Measurements from ENCODE around the gene EPC1. TPM values are rescaled to one million over a fixed set of nuclear protein-coding genes. Genes with fewer than 3 reads are reported as not detected.

The EPC1 gene
- polyA plus RNA-seq, 1 of the 3 experiments (the other 2 are of a cell fraction): 21.8 TPM

GRCh38 chr10:32328499-32328898 is 18.5 kb downstream of the EPC1 start:
- Histone ChIP-seq H3K36me3 (replicated peaks in 1 of 2; ENCODE audit: control insufficient read depth in 1 of 2, insufficient read depth in 2 of 2, low read length in 1 of 2) (peaks cover 0 to 6% of the 10 kb centered on the region in 2 experiments), H3K9me2 (no peaks in the 10 kb centered on the region), H3K4me3 (ENCODE audit: low read depth in 2 of 2, low read length in 1 of 2) (no peak overlapping the region), H3K79me2 (ENCODE audit: insufficient read depth) (peaks cover 100% of the 10 kb centered on the region), H3K27me3 (ENCODE audit: insufficient read depth) (no peaks in the 10 kb centered on the region), H4K20me1 (ENCODE audit: insufficient read depth) (peaks cover 93% of the 10 kb centered on the region), H3K4me1 (ENCODE audit: control insufficient read depth in 1 of 2, insufficient read depth in 2 of 2, low read depth in 1 of 2, low read length in 1 of 2) (peaks cover 5 to 19% of the 10 kb centered on the region in 2 experiments; a peak in 3 of 4 replicates), H3K9me3 (no peaks in the 10 kb centered on the region), H2AFZ (ENCODE audit: low read depth) (no peak overlapping the region), H3K27ac (ENCODE audit: low read depth in 2 of 2, low read length in 1 of 2) (no peak overlapping the region), H3F3A (replicated peaks; ENCODE audit: insufficient read depth) (no peaks in the 10 kb centered on the region), H3K9ac (no peak overlapping the region), H3K4me2 (no peak overlapping the region)
- no peak for TF ChIP-seq POLR2AphosphoS5 (IDR thresholded peaks at IDR 0.05; ENCODE audit: low read depth, low read length)
- TF ChIP-seq RFX5 (IDR thresholded peaks at IDR 0.05; ENCODE audit: low read length): no peak
- no peak for TF ChIP-seq RCOR1 (IDR thresholded peaks at IDR 0.05; ENCODE audit: low read length)
- TF ChIP-seq GATA2 (CRISPR knock-in tag; IDR thresholded peaks at IDR 0.05): no peak
- TF ChIP-seq REST (IDR thresholded peaks at IDR 0.05; ENCODE audit: low read depth, low read length): no peak
- no peak for TF ChIP-seq SIN3A (IDR thresholded peaks at IDR 0.05; ENCODE audit: borderline replicate concordance, low read depth, low read length)
- no peak for TF ChIP-seq IRF3 (IDR thresholded peaks at IDR 0.05; ENCODE audit: low read depth, low read length)
- no peak for TF ChIP-seq TCF12 (IDR thresholded peaks at IDR 0.05)
- TF ChIP-seq MAX (IDR thresholded peaks at IDR 0.05; ENCODE audit: low read depth): no peak
- no peak for TF ChIP-seq ZBTB33 (IDR thresholded peaks at IDR 0.05; ENCODE audit: borderline replicate concordance, low read depth)
- TF ChIP-seq ELF1 (IDR thresholded peaks at IDR 0.05): no peak
- no peak for TF ChIP-seq MEF2A (IDR thresholded peaks at IDR 0.05; ENCODE audit: borderline replicate concordance, low read depth)
- no peak for TF ChIP-seq EP300 (IDR thresholded peaks at IDR 0.05; ENCODE audit: borderline replicate concordance in 1 of 2, low read depth in 1 of 2, low read length in 1 of 2)
- no peak for TF ChIP-seq TAF1 (IDR thresholded peaks at IDR 0.05; ENCODE audit: borderline replicate concordance, low read depth, low read length)
- TF ChIP-seq SMC3 (IDR thresholded peaks at IDR 0.05; ENCODE audit: low read depth, low read length): no peak
- ChIA-PET CTCF (interaction anchor here (3.0 kb wide), 1 partner anchor 17 kb away, joined by 16 read pairs; no protein-coding TSS in a partner anchor), POLR2A (no interaction called here)
- no peak for DNase-seq
- 50% methylated on average over 1 of the region's 3 CpGs for WGBS (ENCODE audit: low lambda C conversion rate)

Measured in SK-N-SH (cell line).